Keratinocyte (primary cell): ENCODE results near the gene SOX5. TPM values are rescaled to one million over a fixed set of nuclear protein-coding genes. Genes with fewer than 3 reads are reported as not detected.

Experiments used
- DNase-seq: peaks from one replicate; pipeline ENCODE4 v3.0.0-alpha.2; 2011; ENCODE audit warnings: low read depth, missing footprints, low spot score
- FAIRE-seq: peaks from 2 replicates; lab custom pipeline; 2011; peaks lifted over from hg19 to GRCh38; lab: Jason Lieb, UNC
- H2AFZ ChIP-seq: 2 replicates; pipeline ENCODE4 v1.6.0; 2012; ENCODE audit warnings: low read length, control low read depth, inconsistent platforms; ENCODE audit not compliant: control insufficient read depth
- H3K27ac ChIP-seq: 2 replicates; pipeline ENCODE4 v1.5.1; 2011; ENCODE audit warnings: low read length; ENCODE audit not compliant: control insufficient read depth, insufficient read depth
- H3K27me3 ChIP-seq: 3 replicates; pipeline ENCODE4 v1.6.0; 2011; ENCODE audit warnings: low read length; ENCODE audit not compliant: control insufficient read depth, insufficient read depth; ENCODE audit errors: extremely low read depth
- H3K36me3 ChIP-seq, 2 experiments: 2 replicates in 1 of 2; 3 replicates in 1 of 2; pipeline ENCODE4 v1.5.1; 2011; ENCODE audit warnings: low read length in 2 of 2, mild to moderate bottlenecking in 1 of 2; ENCODE audit not compliant: control insufficient read depth in 2 of 2, insufficient read depth in 2 of 2; ENCODE audit errors: extremely low read depth in 1 of 2
- H3K4me1 ChIP-seq: 3 replicates; pipeline ENCODE4 v1.5.1; 2011; ENCODE audit warnings: low read length; ENCODE audit not compliant: control insufficient read depth, insufficient read depth; ENCODE audit errors: extremely low read depth
- H3K4me2 ChIP-seq: 3 replicates; pipeline ENCODE4 v1.6.0; 2011; ENCODE audit warnings: low read depth, low read length; ENCODE audit not compliant: control insufficient read depth, insufficient read depth; ENCODE audit errors: extremely low read depth
- H3K4me3 ChIP-seq, 3 experiments: fragments of 200-600 bp in 1 of 3; sonication (generic) in 1 of 3; 2 replicates in 2 of 3; 3 replicates in 1 of 3; pipeline ENCODE4 v1.5.1; 2011 to 2016; ENCODE audit warnings: low read length in 3 of 3, mild to moderate bottlenecking in 3 of 3, control low read depth in 2 of 3, inconsistent platforms in 1 of 3, low read depth in 1 of 3, mixed read lengths in 1 of 3, mixed run types in 1 of 3, moderate library complexity in 1 of 3; ENCODE audit not compliant: control insufficient read depth in 2 of 3, insufficient read depth in 2 of 3; ENCODE audit errors: extremely low read depth in 1 of 3
- H3K79me2 ChIP-seq: 2 replicates; pipeline ENCODE4 v1.6.0; 2012; ENCODE audit warnings: low read length; ENCODE audit not compliant: control insufficient read depth, insufficient read depth
- H3K9ac ChIP-seq: 3 replicates; pipeline ENCODE4 v1.6.0; 2011; ENCODE audit warnings: low read length; ENCODE audit not compliant: control insufficient read depth, insufficient read depth; ENCODE audit errors: extremely low read depth
- H3K9me1 ChIP-seq: 3 replicates; pipeline ENCODE4 v1.6.0; 2011; ENCODE audit warnings: low read length; ENCODE audit not compliant: control insufficient read depth, insufficient read depth; ENCODE audit errors: extremely low read depth
- H3K9me3 ChIP-seq: 2 replicates; pipeline ENCODE4 v1.5.1; 2012; ENCODE audit warnings: low read depth, low read length; ENCODE audit not compliant: control insufficient read depth
- H4K20me1 ChIP-seq: 3 replicates; pipeline ENCODE4 v1.6.0; 2011; ENCODE audit warnings: low read length; ENCODE audit not compliant: control insufficient read depth, insufficient read depth; ENCODE audit errors: extremely low read depth
- EZH2 ChIP-seq: IDR thresholded peaks from one replicate; pipeline ENCODE4 v1.6.1; 2012; ENCODE audit warnings: inconsistent platforms, mild to moderate bottlenecking, low read length, moderate library complexity
- dilution Hi-C: fragments of 300-500 bp; cut with MboI; formaldehyde crosslinking; loops from one replicate; pipeline ENCODE4 v1.7.0; 2020; ENCODE audit warnings: low sequenced_read_pairs; ENCODE audit not compliant: extremely low pct_ligation_motif_present
- polyA plus RNA-seq, 5 experiments: library from polyadenylated mRNA; depleted of rRNA in 3 of 5; stranded (reverse) in 3 of 5; stranded (forward) in 1 of 5; unstranded in 1 of 5; fragments of >200 nt; gene quantifications; 1 replicate in 1 of 5; 2 replicates in 3 of 5; 3 replicates in 1 of 5; pipeline versions ENCODE4 v1.2.1 to v1.2.3, GENCODE V29; 2011 to 2012; ENCODE audit warnings: missing spikeins in 2 of 5, low read depth in 1 of 5, low replicate concordance in 1 of 5
- TF ChIP-seq, protein P1 (sequence below), 3 experiments: IDR thresholded peaks in 1 of 3; conservative IDR thresholded peaks in 1 of 3; optimal IDR thresholded peaks in 1 of 3; 2 replicates in 2 of 3; 3 replicates in 1 of 3; pipeline versions ENCODE3 to v1.5.1; 2011; ENCODE audit warnings: low read length in 3 of 3, mild to moderate bottlenecking in 3 of 3, moderate library complexity in 2 of 3, control low read depth in 1 of 3, inconsistent platforms in 1 of 3; ENCODE audit not compliant: insufficient read depth in 2 of 3; ENCODE audit errors: extremely low read depth in 1 of 3

Gene SOX5
- polyA plus RNA-seq, 1 donor (not counting 4 experiments of a cell fraction or from before 2014, with no cell fraction given): not detected

DNA sequence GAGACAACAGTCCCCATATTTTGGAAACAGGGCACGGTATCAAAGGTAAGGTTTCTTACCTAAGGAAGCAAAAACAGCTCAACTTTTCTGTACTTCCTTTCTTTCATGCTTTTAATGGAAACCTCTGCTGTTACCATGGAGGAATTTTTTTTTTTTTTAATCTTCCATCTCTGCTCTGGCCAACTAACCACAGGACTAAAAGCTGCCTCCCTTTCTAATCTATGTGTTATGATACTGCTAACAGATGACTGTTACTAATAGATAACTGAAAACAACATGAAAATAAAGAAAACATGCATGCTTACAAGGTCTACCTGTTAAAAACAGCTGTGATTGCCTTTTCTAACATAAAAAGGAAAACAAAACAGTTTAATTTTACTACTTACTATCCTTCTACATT is 168.4 kb downstream of the SOX5 start:
- no peak for FAIRE-seq
- H3K4me2 ChIP-seq: no peak overlapping the region
- H3K36me3 ChIP-seq: no peaks in the 10 kb centered on the region
- TF ChIP-seq, protein P1, sequence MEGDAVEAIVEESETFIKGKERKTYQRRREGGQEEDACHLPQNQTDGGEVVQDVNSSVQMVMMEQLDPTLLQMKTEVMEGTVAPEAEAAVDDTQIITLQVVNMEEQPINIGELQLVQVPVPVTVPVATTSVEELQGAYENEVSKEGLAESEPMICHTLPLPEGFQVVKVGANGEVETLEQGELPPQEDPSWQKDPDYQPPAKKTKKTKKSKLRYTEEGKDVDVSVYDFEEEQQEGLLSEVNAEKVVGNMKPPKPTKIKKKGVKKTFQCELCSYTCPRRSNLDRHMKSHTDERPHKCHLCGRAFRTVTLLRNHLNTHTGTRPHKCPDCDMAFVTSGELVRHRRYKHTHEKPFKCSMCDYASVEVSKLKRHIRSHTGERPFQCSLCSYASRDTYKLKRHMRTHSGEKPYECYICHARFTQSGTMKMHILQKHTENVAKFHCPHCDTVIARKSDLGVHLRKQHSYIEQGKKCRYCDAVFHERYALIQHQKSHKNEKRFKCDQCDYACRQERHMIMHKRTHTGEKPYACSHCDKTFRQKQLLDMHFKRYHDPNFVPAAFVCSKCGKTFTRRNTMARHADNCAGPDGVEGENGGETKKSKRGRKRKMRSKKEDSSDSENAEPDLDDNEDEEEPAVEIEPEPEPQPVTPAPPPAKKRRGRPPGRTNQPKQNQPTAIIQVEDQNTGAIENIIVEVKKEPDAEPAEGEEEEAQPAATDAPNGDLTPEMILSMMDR (optimal IDR thresholded peaks at IDR 0.05 in 1 of 3, IDR thresholded peaks at IDR 0.05 in 1 of 3, conservative IDR thresholded peaks at IDR 0.05 in 1 of 3; ENCODE audit: extremely low read depth in 1 of 3, insufficient read depth in 2 of 3, low read length in 3 of 3): no peak
- no peak for TF ChIP-seq EZH2
- no peak overlapping the region for H3K27ac ChIP-seq
- no peaks in the 10 kb centered on the region for H3K9me1 ChIP-seq
- H3K9ac ChIP-seq: no peak overlapping the region
- H4K20me1 ChIP-seq: no peaks in the 10 kb centered on the region
- DNase-seq: no peak
- H2AFZ ChIP-seq: no peak overlapping the region
- H3K27me3 ChIP-seq: no peaks in the 10 kb centered on the region
- H3K4me1 ChIP-seq: no peaks in the 10 kb centered on the region
- H3K4me3 ChIP-seq: no peak overlapping the region
- dilution Hi-C loops: no loop called here
- H3K9me3 ChIP-seq: no peaks in the 10 kb centered on the region
- no peaks in the 10 kb centered on the region for H3K79me2 ChIP-seq

DNA sequence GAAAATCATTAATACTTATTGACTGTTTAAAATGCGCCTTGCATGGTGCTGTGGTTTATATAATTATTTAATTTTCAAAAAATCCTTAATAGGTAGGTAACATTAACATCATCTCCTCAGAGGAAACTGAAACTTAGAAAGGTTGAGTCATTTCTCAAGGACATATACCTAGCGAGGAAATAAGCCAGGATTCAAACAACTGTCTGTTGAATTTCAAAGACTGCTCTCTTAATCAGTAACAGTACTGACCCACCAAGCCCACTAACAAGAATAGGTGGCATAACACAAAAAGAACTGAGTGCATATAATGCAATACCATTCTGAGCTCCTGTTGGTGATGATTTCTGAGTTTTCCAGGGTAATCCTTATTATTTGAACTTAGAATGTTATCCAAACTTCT is 174.3 kb downstream of the SOX5 start:
- Histone ChIP-seq H3K79me2 (no peaks in the 10 kb centered on the region), H3K4me2 (no peak overlapping the region), H3K9ac (no peak overlapping the region), H3K4me1 (no peaks in the 10 kb centered on the region), H2AFZ (no peak overlapping the region), H3K9me3 (no peaks in the 10 kb centered on the region), H3K9me1 (no peaks in the 10 kb centered on the region), H3K4me3 (no peak overlapping the region), H3K27ac (no peak overlapping the region), H4K20me1 (no peaks in the 10 kb centered on the region), H3K27me3 (no peaks in the 10 kb centered on the region), H3K36me3 (no peaks in the 10 kb centered on the region)
- dilution Hi-C loops: no loop called here
- no peak for FAIRE-seq
- DNase-seq: no peak
- no peak for TF ChIP-seq EZH2

DNA sequence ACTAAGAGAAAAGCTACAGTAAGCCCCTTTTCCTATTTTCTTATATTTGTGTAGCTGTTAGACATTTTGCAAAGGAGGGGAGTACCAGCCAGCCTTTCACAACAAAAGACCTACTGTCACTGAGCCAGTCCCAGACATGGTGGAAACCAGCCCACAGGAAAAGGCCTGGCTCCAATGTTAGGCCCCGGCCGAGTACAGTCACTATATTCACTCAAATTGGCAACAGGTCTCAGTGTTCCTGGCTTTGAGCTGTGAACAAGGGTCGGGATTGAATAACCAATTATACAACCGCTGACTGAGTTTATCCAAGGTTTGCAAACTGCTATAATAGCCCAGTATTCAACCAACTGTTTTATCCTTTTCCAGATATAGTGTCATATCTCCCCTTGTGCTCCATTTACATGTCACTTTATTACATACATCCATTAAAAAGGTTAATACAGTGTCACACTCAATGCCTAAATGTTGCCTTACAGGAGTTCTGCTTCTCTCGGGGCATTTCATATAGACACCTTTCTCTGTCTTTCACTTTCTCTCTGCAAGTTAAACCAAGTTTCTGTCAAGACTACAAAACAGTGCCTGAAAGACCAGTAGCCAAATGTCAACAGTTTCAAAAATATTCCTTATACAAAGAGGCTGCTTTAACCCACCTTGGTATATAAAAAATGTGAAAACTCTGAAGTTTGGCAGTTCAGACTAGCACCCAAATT is 178.1 kb downstream of the SOX5 start:
- DNase-seq (no peak), FAIRE-seq (no peak)
- peak overlapping the region; percentile 33 for H2AFZ ChIP-seq
- dilution Hi-C loops: no loop called here
- TF ChIP-seq EZH2: no peak
- TF ChIP-seq, protein P1 (optimal IDR thresholded peaks at IDR 0.05 in 1 of 3, IDR thresholded peaks at IDR 0.05 in 1 of 3, conservative IDR thresholded peaks at IDR 0.05 in 1 of 3; ENCODE audit: extremely low read depth in 1 of 3, insufficient read depth in 2 of 3, low read length in 3 of 3): no peak
- no peak overlapping the region for H3K27ac ChIP-seq
- H3K79me2 ChIP-seq: no peaks in the 10 kb centered on the region
- H3K36me3 ChIP-seq: no peaks in the 10 kb centered on the region
- H4K20me1 ChIP-seq: no peaks in the 10 kb centered on the region
- no peak overlapping the region for H3K4me3 ChIP-seq
- no peak overlapping the region for H3K9ac ChIP-seq
- no peaks in the 10 kb centered on the region for H3K4me1 ChIP-seq
- H3K27me3 ChIP-seq: no peaks in the 10 kb centered on the region
- no peaks in the 10 kb centered on the region for H3K9me3 ChIP-seq
- H3K9me1 ChIP-seq: no peaks in the 10 kb centered on the region
- H3K4me2 ChIP-seq: no peak overlapping the region
